GM12878 (cell line): ENCODE data around the gene GALNT9.

Experiments
- CEBPB ChIP-seq, 2 experiments: fragments of 150-350 bp in 1 of 2; IDR thresholded peaks; 2 replicates each; pipeline ENCODE4 v1.6.1; 2012 to 2014; ENCODE audit warnings: low read depth in 2 of 2, low read length in 2 of 2, borderline replicate concordance in 1 of 2, inconsistent platforms in 1 of 2
- TARDBP ChIP-seq: IDR thresholded peaks from 2 replicates; pipeline ENCODE4 v1.6.1; 2016; ENCODE audit warnings: borderline replicate concordance
- TF ChIP-seq, protein P1 (sequence below), 3 experiments: IDR thresholded peaks in 2 of 3; conservative IDR thresholded peaks in 1 of 3; 2 replicates each; pipeline ENCODE4 v1.5.1; 2011; ENCODE audit warnings: low read depth in 3 of 3, low read length in 3 of 3, mild to moderate bottlenecking in 3 of 3, control low read depth in 2 of 3, moderate library complexity in 2 of 3, inconsistent platforms in 1 of 3, mixed read lengths in 1 of 3; ENCODE audit not compliant: control insufficient read depth in 2 of 3, insufficient read depth in 1 of 3; ENCODE audit errors: extremely low read depth in 1 of 3
- TF ChIP-seq, protein P2 (sequence below): fragments of 450-650 bp; formaldehyde crosslinking; IDR thresholded peaks from 2 replicates; pipeline ENCODE4 v1.4.0; 2020; ENCODE audit warnings: mild to moderate bottlenecking, moderate library complexity

DNA sequence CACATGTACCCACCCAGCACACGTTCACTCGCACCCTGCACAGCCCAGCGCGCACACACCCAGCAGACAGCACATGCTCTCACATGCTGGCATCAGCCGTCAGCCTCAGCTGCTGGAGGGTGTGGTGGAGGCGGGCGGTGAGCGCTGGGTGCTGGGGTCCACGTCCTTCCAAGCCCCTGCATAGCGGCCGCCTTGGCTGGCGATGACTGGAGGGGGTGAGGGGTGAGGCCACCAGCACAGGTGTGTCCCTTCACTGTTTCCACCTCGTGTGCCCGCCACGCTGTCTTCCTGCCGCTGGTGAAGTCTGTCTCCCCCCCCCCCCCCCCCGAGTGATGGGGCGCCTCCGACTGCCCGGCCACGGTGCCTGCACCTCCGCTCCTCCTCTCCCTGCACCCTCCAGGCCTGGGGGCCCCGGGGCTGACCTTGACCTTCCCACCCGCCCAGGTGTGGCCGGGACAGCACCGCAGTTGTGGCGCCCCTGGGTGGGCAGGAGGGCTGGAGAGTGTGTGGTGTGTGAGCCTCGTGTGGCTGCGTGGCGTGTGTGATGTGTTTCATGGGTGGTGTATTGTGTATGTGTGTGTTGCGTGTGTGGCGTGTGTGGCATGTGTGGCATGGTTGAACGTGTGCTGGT, 147.7 kb downstream of the GALNT9 start:
- TF ChIP-seq, protein P1, sequence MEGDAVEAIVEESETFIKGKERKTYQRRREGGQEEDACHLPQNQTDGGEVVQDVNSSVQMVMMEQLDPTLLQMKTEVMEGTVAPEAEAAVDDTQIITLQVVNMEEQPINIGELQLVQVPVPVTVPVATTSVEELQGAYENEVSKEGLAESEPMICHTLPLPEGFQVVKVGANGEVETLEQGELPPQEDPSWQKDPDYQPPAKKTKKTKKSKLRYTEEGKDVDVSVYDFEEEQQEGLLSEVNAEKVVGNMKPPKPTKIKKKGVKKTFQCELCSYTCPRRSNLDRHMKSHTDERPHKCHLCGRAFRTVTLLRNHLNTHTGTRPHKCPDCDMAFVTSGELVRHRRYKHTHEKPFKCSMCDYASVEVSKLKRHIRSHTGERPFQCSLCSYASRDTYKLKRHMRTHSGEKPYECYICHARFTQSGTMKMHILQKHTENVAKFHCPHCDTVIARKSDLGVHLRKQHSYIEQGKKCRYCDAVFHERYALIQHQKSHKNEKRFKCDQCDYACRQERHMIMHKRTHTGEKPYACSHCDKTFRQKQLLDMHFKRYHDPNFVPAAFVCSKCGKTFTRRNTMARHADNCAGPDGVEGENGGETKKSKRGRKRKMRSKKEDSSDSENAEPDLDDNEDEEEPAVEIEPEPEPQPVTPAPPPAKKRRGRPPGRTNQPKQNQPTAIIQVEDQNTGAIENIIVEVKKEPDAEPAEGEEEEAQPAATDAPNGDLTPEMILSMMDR (IDR thresholded peaks at IDR 0.05 in 2 of 3, conservative IDR thresholded peaks at IDR 0.05 in 1 of 3; ENCODE audit: control insufficient read depth in 2 of 3, extremely low read depth in 1 of 3, insufficient read depth in 1 of 3, low read depth in 3 of 3, low read length in 3 of 3): no peak
- TF ChIP-seq CEBPB (IDR thresholded peaks at IDR 0.05; ENCODE audit: borderline replicate concordance in 1 of 2, low read depth in 2 of 2, low read length in 2 of 2) (no peak), TARDBP (no peak)
- TF ChIP-seq, protein P2, sequence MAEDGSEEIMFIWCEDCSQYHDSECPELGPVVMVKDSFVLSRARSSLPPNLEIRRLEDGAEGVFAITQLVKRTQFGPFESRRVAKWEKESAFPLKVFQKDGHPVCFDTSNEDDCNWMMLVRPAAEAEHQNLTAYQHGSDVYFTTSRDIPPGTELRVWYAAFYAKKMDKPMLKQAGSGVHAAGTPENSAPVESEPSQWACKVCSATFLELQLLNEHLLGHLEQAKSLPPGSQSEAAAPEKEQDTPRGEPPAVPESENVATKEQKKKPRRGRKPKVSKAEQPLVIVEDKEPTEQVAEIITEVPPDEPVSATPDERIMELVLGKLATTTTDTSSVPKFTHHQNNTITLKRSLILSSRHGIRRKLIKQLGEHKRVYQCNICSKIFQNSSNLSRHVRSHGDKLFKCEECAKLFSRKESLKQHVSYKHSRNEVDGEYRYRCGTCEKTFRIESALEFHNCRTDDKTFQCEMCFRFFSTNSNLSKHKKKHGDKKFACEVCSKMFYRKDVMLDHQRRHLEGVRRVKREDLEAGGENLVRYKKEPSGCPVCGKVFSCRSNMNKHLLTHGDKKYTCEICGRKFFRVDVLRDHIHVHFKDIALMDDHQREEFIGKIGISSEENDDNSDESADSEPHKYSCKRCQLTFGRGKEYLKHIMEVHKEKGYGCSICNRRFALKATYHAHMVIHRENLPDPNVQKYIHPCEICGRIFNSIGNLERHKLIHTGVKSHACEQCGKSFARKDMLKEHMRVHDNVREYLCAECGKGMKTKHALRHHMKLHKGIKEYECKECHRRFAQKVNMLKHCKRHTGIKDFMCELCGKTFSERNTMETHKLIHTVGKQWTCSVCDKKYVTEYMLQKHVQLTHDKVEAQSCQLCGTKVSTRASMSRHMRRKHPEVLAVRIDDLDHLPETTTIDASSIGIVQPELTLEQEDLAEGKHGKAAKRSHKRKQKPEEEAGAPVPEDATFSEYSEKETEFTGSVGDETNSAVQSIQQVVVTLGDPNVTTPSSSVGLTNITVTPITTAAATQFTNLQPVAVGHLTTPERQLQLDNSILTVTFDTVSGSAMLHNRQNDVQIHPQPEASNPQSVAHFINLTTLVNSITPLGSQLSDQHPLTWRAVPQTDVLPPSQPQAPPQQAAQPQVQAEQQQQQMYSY: no peak
